IPS DF 4.7 (cell line): ENCODE measurements around the gene PAN3.
"Not testable (repeated sequence)": the region's sequence is repeated elsewhere in the genome, so short reads cannot be mapped to it uniquely, and the experiment has no call there.

Experiments used
- DNase-seq: peaks from one replicate; pipeline ENCODE4 v3.0.0-alpha.2; 2013; ENCODE audit warnings: low spot score; ENCODE audit errors: extremely low read depth

The PAN3 gene

GRCh38 chr13:28131646-28132045 is 6.7 kb upstream of the PAN3 start:
- no peak for DNase-seq

GRCh38 chr13:28136916-28137315 is 1.4 kb upstream of the PAN3 start:
- DNase-seq: no peak

DNA sequence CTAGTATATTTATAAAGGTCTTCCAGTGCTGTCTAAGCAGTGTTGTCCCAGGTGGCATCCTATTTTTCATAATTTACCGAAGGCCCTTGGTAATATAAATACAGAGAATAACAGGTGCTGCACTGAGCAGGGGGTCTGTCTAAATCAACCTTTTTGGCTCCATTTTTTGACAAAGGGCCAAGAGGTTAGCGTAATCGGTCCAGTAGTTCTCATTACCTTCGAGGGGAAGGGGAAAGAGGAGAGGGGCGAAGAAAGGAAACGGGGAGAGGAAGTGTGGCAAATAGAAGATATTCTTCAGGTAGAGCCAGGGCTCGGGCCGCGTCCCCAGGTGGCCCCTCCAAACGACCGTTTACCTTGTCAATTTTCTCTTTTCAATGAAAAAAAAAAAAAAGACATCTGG is 749 bp upstream of the PAN3 start:
- DNase-seq: no peak

GRCh38 chr13:28138756-28139470 is 568 bp downstream of the PAN3 start:
- no peak for DNase-seq

DNA sequence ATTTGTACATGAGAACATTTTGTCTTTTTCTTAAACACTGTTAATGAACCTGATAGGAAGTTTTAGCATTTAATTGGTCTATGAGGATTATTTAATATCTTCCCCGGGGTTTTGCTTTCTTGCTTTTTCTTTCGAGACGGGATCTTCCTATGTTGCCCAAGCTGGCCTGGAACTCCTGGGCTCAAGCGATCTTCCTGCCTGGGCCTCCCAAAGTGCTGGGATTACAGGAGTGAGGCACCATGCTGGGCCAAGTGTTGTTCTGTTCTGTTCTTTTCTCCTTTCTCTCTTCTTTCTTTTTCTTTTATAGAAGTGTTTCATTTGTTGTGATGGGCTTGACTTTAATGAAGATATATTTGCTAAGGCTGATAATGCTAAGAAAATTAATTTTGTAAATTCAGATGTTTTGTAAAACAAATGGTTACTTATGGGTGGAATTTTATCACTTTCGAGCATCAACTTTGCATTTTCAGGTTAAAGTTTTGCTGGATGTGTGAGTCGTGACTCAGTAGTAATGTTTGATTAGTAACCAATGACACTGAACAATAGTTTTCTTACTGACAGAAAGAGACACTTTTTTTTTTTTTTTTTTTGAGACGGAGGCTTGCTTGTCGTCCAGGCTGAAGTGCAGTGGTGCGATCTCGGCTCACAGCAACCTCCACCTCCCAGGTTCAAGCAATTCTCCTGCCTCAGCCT is 2.2 kb downstream of the PAN3 start:
- DNase-seq: no peak

GRCh38 chr13:28141542-28141941 is 3.2 kb downstream of the PAN3 start:
- not testable (repeated sequence) for DNase-seq

DNA sequence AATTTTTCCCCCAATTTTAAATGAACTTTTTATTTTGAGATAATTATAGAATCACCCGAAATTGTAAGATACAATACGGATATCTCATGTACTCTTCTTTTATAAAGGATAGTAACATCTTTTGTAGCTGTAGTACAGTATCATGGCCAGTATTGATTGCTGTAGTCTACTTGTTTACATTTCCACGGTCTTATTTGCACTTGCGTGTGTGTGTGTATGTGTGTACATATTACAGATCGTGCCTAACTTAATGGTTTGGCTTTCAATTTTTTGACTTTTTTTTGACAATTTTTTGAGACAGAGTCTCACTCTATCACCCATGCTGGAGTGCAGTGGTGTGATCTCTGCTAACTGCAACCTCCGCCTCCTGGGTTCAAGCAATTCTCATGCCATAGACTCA is 6.7 kb downstream of the PAN3 start:
- no peak for DNase-seq

DNA sequence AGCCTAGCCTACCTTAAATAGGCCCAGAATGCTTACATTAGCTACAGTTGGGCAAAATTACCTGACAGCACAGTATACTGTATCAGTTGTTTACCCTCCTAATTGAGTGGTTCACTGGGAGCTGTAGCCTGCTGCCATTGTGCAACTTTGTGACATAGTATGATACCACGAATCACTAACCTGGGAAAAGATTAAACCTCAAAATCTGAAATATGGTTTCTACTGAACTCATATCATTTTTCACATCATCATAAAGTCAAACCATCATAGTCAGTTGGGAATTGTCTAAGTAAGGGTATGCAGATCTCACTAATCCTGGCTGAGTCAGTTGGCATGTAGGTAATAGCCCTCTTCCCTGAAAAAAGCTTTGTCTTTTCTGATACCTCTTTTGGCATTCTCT is 9.2 kb downstream of the PAN3 start:
- DNase-seq: no peak

DNA sequence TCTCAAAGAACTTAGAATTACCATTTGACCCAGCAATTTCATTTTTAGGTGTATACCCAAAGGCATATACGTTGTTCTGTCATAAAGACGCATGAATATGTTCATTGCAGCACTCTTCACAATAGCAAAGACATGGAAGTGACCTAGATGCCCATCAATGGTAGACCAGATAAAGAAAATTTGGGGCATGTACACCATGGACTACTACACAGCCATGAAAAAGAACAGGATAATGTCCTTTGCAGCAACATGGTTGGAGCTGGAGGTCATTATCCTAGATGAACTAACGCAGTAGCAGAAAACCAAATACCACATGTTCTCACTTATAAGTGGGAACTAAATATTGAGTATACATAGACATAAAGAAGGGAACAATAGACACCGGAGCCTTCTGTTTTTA is 20.7 kb downstream of the PAN3 start:
- DNase-seq: no peak

DNA sequence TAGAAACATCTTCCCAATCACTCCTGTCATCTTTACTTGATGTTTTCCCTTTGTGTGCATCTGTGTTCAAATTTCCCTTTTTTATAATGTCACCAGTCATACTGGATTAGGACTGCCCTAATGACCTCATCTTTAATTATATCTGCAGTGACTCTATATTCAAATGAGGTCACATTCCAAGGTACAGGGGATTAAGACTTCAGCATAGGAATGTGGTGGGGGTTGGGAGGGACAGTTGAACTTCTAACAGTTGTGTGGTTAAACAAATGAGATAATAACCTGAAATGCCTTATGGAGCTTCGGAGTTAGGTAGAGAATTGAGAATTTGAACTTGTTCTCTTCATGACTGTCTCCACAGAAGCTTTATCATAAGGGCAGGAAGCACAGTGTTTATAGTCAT is 23.0 kb downstream of the PAN3 start:
- DNase-seq: no peak

DNA sequence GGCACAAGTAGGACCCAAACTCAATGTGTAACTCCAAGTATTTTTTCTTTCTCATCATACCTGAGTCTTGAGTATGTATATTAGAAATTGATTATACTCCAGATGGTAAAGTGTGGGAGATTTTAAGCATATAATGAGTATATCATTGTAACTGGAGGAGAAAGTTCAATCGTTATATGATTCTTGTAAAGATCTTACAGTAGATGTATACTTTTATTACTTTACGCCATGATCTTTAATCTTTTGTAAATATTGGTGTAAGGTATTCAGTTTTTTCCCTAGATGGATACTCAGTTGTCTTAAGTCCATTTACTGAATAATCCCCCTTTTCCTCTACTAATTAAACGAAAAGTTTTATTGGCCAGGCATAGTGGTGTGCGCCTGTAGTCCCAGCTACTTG is 25.2 kb downstream of the PAN3 start:
- no peak for DNase-seq

DNA sequence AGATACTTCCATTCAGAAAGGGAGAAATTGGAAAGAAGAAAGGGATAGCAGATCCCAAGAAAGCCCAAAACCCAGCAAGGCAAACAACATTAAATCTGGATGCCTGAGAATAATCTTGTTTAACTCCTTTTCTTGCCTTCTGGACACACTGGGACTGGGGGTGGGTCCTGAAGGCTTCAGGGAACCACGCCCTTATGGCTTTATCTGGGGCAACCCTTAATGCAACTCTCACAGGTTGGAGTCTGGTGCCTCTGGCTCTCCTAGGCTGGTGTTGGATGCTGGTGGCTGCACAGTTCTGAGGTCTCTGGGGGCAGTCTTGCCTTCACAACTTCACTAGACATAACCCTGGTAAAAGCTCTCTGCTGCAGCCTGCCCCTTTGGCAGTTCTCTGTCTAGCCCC is 27.9 kb downstream of the PAN3 start:
- no peak for DNase-seq

GRCh38 chr13:28171266-28171665 is 32.9 kb downstream of the PAN3 start:
- no peak for DNase-seq

- DNase-seq: no peak
Measured at GRCh38 chr13:28172947-28173346, 34.6 kb downstream of the PAN3 start.

GRCh38 chr13:28173793-28174192 is 35.4 kb downstream of the PAN3 start:
- no peak for DNase-seq

GRCh38 chr13:28177327-28177726 is 39.0 kb downstream of the PAN3 start:
- DNase-seq: no peak

DNA sequence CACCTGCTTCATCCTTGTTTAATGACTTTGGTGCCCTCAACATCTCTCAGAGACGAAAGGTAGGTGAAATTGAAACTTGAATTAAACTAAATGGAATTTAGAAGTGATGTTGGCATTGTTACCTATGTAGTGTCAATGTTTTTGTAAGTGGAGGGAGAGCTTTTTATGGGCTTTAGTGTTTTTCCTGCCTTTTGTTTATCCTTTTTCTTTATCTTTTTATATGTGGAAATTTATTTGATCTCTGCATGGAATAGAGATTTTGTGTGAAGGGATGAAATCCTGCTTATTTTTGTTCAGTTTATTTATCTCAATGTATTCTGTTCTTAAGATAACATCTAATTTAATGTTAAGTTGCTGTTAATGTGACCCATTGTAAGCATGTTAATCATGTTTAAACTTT is 39.5 kb downstream of the PAN3 start:
- no peak for DNase-seq

DNA sequence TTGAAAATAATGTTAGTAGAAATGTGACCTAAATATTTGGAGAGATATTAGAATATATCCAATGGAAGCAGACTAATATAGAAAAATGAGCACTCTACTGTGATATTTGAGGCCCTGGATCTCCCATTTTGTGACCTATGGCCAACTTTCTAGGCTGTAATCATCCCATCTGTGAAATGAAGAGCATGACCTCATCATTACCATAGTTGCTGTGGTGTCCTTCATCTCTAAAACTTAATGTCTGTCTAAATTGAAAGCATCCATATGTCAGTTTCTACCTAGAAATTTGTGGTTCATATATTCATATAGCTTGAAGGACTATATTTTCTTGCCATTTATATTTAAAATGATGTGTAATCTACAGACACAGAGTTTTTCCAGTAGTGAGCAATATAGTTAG is 41.6 kb downstream of the PAN3 start:
- DNase-seq: no peak

DNA sequence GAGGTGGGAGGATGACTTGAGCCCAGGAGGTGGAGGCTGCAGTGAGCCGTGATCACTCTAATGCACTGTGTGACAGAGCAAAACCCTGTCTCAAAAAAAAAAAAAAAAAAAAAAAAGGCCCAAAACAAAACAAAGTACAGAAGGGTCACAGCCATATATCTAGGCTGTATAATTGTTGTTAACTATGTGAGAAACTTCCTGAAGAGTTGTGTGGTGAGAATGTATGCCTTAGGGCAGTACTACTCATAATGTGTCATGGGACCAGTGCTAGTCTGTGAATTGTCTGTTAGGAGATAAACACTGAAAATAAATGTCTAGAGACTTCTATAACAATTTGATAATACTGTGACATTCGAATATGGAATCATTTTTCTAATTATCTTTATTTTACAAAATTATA is 43.1 kb downstream of the PAN3 start:
- no peak for DNase-seq

DNA sequence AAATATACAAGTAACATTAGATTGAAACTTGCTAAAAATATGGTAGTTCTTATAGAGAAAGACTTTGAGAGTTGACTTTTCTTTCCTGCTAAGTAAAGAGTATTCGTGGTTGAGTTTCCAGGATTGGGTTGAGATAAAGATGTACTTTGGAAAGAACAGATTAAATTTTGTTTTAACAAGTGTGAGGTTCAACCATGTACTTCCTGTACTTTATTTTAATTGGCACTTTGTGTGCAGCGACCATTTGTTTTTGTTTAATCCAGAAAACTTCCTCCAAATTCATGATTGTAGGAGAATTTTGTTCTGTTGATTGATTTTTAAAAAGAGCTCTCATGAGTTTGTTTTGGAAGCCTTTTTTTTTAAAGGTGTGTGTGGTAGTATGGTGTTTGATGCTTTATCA is 46.9 kb downstream of the PAN3 start:
- DNase-seq: no peak

- DNase-seq: no peak
Measured at GRCh38 chr13:28199089-28199488, 60.7 kb downstream of the PAN3 start.

DNA sequence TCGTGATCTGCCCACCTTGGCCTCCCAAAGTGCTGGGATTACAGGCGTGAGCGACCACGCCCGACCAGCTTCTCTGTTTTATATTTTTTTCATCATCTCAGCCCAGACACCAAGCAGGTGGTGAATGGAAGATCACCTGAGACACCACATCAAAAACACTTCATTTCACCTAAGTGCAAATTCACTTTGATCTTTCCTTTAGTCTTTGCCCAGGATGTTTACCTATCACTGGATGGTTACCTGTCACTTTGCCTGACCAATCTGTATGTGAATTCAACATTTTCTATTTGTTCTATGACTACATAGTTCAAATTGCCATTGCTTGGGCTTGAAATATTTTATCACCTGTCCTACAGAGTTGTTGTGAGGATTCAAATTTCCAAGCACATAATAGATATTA is 65.7 kb downstream of the PAN3 start:
- no peak for DNase-seq

GRCh38 chr13:28204690-28205443 is 66.5 kb downstream of the PAN3 start:
- DNase-seq: no peak
